MCF 10A (cell line): ENCODE data around the gene EFCAB9. TPM values are rescaled to one million over a fixed set of nuclear protein-coding genes. Genes with fewer than 3 reads are reported as not detected.

Source experiments
- BruUV-seq: library from RNA; stranded (reverse); fragments of 400-500 nt; replicated peaks from 2 replicates; lab custom pipeline; 2021; lab: Mats Ljungman, UMichigan
- CTCF ChIA-PET: fragments of 300-600 bp; sonication (Branson Sonifier 250); formaldehyde crosslinking; extraction: SDS; loops from one replicate; lab custom pipeline; 2021; ENCODE audit warnings: antibody characterized with exemption, inconsistent platforms; lab: Yijun Ruan, JAX
- POLR2A ChIA-PET: fragments of 300-600, 350-650 bp; sonication (Branson Sonifier 250); formaldehyde crosslinking; extraction: SDS; loops from one replicate; lab custom pipeline; 2020; ENCODE audit warnings: antibody characterized with exemption, inconsistent platforms; lab: Yijun Ruan, JAX
- DNase-seq: peaks from one replicate; pipeline ENCODE4 v3.0.0-alpha.2; 2018; ENCODE audit not compliant: unreplicated experiment
- H3K27ac Mint-ChIP-seq: one replicate; pipeline ENCODE4 v1.8.0; 2022; ENCODE audit warnings: mild to moderate bottlenecking, low read depth, mixed read lengths; ENCODE audit not compliant: unreplicated experiment
- H3K27me3 Mint-ChIP-seq: one replicate; pipeline ENCODE4 v1.8.0; 2022; ENCODE audit warnings: mixed read lengths; ENCODE audit not compliant: insufficient read depth, unreplicated experiment
- H3K36me3 Mint-ChIP-seq: one replicate; pipeline ENCODE4 v1.8.0; 2022; ENCODE audit warnings: mild to moderate bottlenecking, moderate library complexity, mixed read lengths; ENCODE audit not compliant: insufficient read depth, unreplicated experiment
- H3K4me1 Mint-ChIP-seq: one replicate; pipeline ENCODE4 v1.8.0; 2022; ENCODE audit warnings: mixed read lengths; ENCODE audit not compliant: insufficient read depth, unreplicated experiment
- H3K4me3 Mint-ChIP-seq: one replicate; pipeline ENCODE4 v1.8.0; 2022; ENCODE audit warnings: mild to moderate bottlenecking, moderate library complexity, mixed read lengths; ENCODE audit not compliant: unreplicated experiment
- H3K9me3 Mint-ChIP-seq: one replicate; pipeline ENCODE4 v1.8.0; 2022; ENCODE audit warnings: mixed read lengths; ENCODE audit not compliant: unreplicated experiment
- CTCF ChIP-seq: fragments of 200-600 bp; IDR thresholded peaks from one replicate; pipeline ENCODE4 v1.8.0; 2022; ENCODE audit warnings: antibody characterized with exemption, mild to moderate bottlenecking; ENCODE audit not compliant: unreplicated experiment
- intact Hi-C: fragments of 100-400 bp; cut with micrococcal nuclease; formaldehyde crosslinking; loops from 2 replicates; pipeline ENCODE4 v1.14.1; 2022
- total RNA-seq: library from RNA; stranded (reverse); gene quantifications from 2 replicates; pipeline ENCODE4 v1.2.3, GENCODE V29; 2022

The EFCAB9 gene
- total RNA-seq, 1 experiment from 2014 or later: not detected

DNA sequence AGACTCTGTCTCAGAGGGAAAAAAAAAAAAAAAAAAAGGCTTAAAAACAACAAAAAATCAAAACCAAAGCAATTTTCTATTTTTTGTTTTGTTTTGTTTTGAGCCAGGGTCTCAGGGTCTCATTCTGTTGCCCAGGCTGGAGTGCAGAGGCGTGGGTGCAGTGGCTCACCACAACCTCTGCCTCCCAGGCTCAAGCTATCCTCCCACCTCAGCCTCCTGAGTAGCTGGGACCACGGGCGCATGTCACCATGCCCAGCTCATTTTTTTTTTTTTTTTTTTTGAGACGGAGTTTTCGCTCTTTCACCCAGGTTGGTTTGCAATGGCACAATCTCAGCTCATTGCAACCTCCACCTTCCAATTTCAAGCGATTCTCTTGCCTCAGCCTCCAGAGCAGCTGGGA, 11.7 kb upstream of the EFCAB9 start:
- BruUV-seq: no TSS peak
- ChIA-PET POLR2A (no interaction called here), CTCF (interaction anchor here (0.6 to 12.7 kb wide), 8 partner anchors 8 to 264 kb away, joined by 3 to 259 read pairs (median 4); no protein-coding TSS in a partner anchor)
- Mint-ChIP-seq H3K4me1 (peaks cover 41% of the 10 kb centered on the region), H3K9me3 (no peaks in the 10 kb centered on the region), H3K27ac (no peak overlapping the region), H3K4me3 (no peak overlapping the region), H3K36me3 (peaks cover 11% of the 10 kb centered on the region), H3K27me3 (no peaks in the 10 kb centered on the region)
- TF ChIP-seq CTCF: no peak
- DNase-seq: no peak
- intact Hi-C loops: no loop called here

GRCh38 chr5:172183881-172184280, 10.1 kb upstream of the EFCAB9 start:
- peaks cover 11% of the 10 kb centered on the region for H3K36me3 Mint-ChIP-seq
- POLR2A ChIA-PET: no interaction called here

GRCh38 chr5:172185096-172185461, 8.9 kb upstream of the EFCAB9 start:
- Mint-ChIP-seq H3K4me1 (peaks cover 24% of the 10 kb centered on the region), H3K9me3 (no peaks in the 10 kb centered on the region), H3K36me3 (peaks cover 11% of the 10 kb centered on the region), H3K4me3 (no peak overlapping the region), H3K27ac (peak overlapping the region; percentile 57), H3K27me3 (no peaks in the 10 kb centered on the region)
- BruUV-seq: no TSS peak
- intact Hi-C loops: loop anchor here (5.0 kb wide), 3 partner anchors 123 to 267 kb away; partner anchors contain the start of gene SH3PXD2B
- DNase-seq: no peak
- CTCF ChIA-PET: interaction anchor here (1.0 to 12.7 kb wide), 3 partner anchors 11 to 108 kb away, joined by 3 to 259 read pairs (median 69); no protein-coding TSS in a partner anchor
- no peak for TF ChIP-seq CTCF
- POLR2A ChIA-PET: interaction anchor here (0.8 kb wide), 1 partner anchor 13 kb away, joined by 6 read pairs; no protein-coding TSS in a partner anchor

More at GRCh38 chr5:172183881-172184280, 10.1 kb upstream of the EFCAB9 start:
- intact Hi-C loops: no loop called here
- no peaks in the 10 kb centered on the region for H3K9me3 Mint-ChIP-seq
- no TSS peak for BruUV-seq
- no peak overlapping the region for H3K4me3 Mint-ChIP-seq
- TF ChIP-seq CTCF: no peak
- CTCF ChIA-PET: interaction anchor here (0.6 to 12.7 kb wide), 4 partner anchors 10 to 577 kb away, joined by 3 to 259 read pairs (median 36); no protein-coding TSS in a partner anchor
- H3K27me3 Mint-ChIP-seq: no peaks in the 10 kb centered on the region
- H3K27ac Mint-ChIP-seq: no peak overlapping the region
- H3K4me1 Mint-ChIP-seq: peaks cover 32% of the 10 kb centered on the region
- no peak for DNase-seq

GRCh38 chr5:172186114-172186695, 7.8 kb upstream of the EFCAB9 start:
- CTCF ChIA-PET: interaction anchor here (0.6 to 12.7 kb wide), 21 partner anchors 12 to 979 kb away, joined by 3 to 259 read pairs (median 3); partner anchors contain the start of genes FBXW11 and UBTD2
- no peak for DNase-seq
- peaks cover 11% of the 10 kb centered on the region for H3K36me3 Mint-ChIP-seq
- H3K9me3 Mint-ChIP-seq: no peaks in the 10 kb centered on the region
- no peak for TF ChIP-seq CTCF
- H3K4me3 Mint-ChIP-seq: peak overlapping the region; percentile 87
- no peaks in the 10 kb centered on the region for H3K27me3 Mint-ChIP-seq
- no TSS peak for BruUV-seq
- intact Hi-C loops: loop anchor here (5.0 kb wide), 3 partner anchors 124 to 266 kb away; partner anchors contain the start of gene SH3PXD2B
- H3K27ac Mint-ChIP-seq: peak overlapping the region; percentile 57
- POLR2A ChIA-PET: interaction anchor here (0.6 to 5.2 kb wide), 15 partner anchors 10 to 274 kb away, joined by 3 to 38 read pairs (median 3); partner anchors contain the start of genes FBXW11 and UBTD2
- H3K4me1 Mint-ChIP-seq: peaks cover 24% of the 10 kb centered on the region
